SK-N-SH treated with all-trans-retinoic acid at 6 μM for 48 hours (cell line): ENCODE measurements around the gene TMEM30A.

ENCODE experiments used
- ATAC-seq: fragments of 200-7000 bp; cut with Tn5 transposase; 3 replicates; pipeline ENCODE4 v1.9.1; 2020; ENCODE audit warnings: mild to moderate bottlenecking, moderate library complexity
- ARNTL ChIP-seq: fragments of 450-650 bp; formaldehyde crosslinking; IDR thresholded peaks from 2 replicates; pipeline ENCODE4 v1.5.0; 2020; ENCODE audit warnings: low read depth, mild to moderate bottlenecking, moderate library complexity, borderline replicate concordance
- BACH2 ChIP-seq: fragments of 250-450 bp; sonication (Bioruptor Pico); IDR thresholded peaks from 2 replicates; pipeline ENCODE4 v1.9.0; 2021; ENCODE audit warnings: mild to moderate bottlenecking, borderline replicate concordance
- ESRRG ChIP-seq: fragments of 250-450 bp; sonication (Bioruptor Pico); IDR thresholded peaks from 2 replicates; pipeline ENCODE4 v1.6.1; 2021; ENCODE audit warnings: mild to moderate bottlenecking
- GLIS3 ChIP-seq: fragments of 250-450 bp; sonication (Bioruptor Pico); IDR thresholded peaks from 2 replicates; pipeline ENCODE4 v1.5.0; 2020; ENCODE audit warnings: mild to moderate bottlenecking, moderate library complexity
- ISL1 ChIP-seq: fragments of 250-450 bp; sonication (Bioruptor Pico); IDR thresholded peaks from 2 replicates; pipeline ENCODE4 v2.1.2; 2022; ENCODE audit warnings: mild to moderate bottlenecking, moderate library complexity
- OSR1 ChIP-seq: fragments of 250-450 bp; sonication (Bioruptor Pico); IDR thresholded peaks from 2 replicates; pipeline ENCODE4 v1.8.0; 2022; ENCODE audit warnings: moderate library complexity, mild to moderate bottlenecking, inconsistent platforms
- PATZ1 ChIP-seq: fragments of 250-450 bp; sonication (Bioruptor Pico); IDR thresholded peaks from 2 replicates; pipeline ENCODE4 v1.8.0; 2020; ENCODE audit warnings: mild to moderate bottlenecking, moderate library complexity, borderline replicate concordance
- PPARA ChIP-seq: fragments of 250-450 bp; sonication (Bioruptor Pico); IDR thresholded peaks from 2 replicates; pipeline ENCODE4 v1.5.0; 2020; ENCODE audit warnings: mild to moderate bottlenecking, borderline replicate concordance
- RARB ChIP-seq: fragments of 250-450 bp; sonication (Bioruptor Pico); IDR thresholded peaks from 2 replicates; pipeline ENCODE4 v1.8.0; 2021; ENCODE audit warnings: mild to moderate bottlenecking, moderate library complexity
- SNAI2 ChIP-seq: fragments of 250-450 bp; sonication (Bioruptor Pico); IDR thresholded peaks from 2 replicates; pipeline ENCODE4 v1.5.0; 2020; ENCODE audit warnings: mild to moderate bottlenecking, moderate library complexity
- TCF4 ChIP-seq: fragments of 250-450 bp; sonication (Bioruptor Pico); IDR thresholded peaks from 2 replicates; pipeline ENCODE4 v1.8.0; 2021; ENCODE audit warnings: mild to moderate bottlenecking, moderate library complexity, borderline replicate concordance
- TOX ChIP-seq: fragments of 250-450 bp; sonication (Bioruptor Pico); IDR thresholded peaks from 2 replicates; pipeline ENCODE4 v1.8.0; 2021; ENCODE audit warnings: mild to moderate bottlenecking, moderate library complexity, borderline replicate concordance
- TSHZ2 ChIP-seq: fragments of 250-450 bp; sonication (Bioruptor Pico); IDR thresholded peaks from 2 replicates; pipeline ENCODE4 v1.5.0; 2020; ENCODE audit warnings: mild to moderate bottlenecking, moderate library complexity
- ZC3H10 ChIP-seq: fragments of 250-450 bp; sonication (Bioruptor Pico); IDR thresholded peaks from 2 replicates; pipeline ENCODE4 v1.5.1; 2021; ENCODE audit warnings: mild to moderate bottlenecking, moderate library complexity
- ZFP3 ChIP-seq: fragments of 250-450 bp; sonication (Bioruptor Pico); IDR thresholded peaks from 2 replicates; pipeline ENCODE4 v1.5.0; 2020; ENCODE audit warnings: mild to moderate bottlenecking, moderate library complexity
- ZNF70 ChIP-seq: fragments of 450-650 bp; formaldehyde crosslinking; IDR thresholded peaks from 2 replicates; pipeline ENCODE4 v1.5.0; 2020; ENCODE audit warnings: mild to moderate bottlenecking, moderate library complexity
- TF ChIP-seq, protein P1 (sequence below): fragments of 250-450 bp; sonication (Bioruptor Pico); IDR thresholded peaks from 2 replicates; pipeline ENCODE4 v1.5.1; 2020; ENCODE audit warnings: low read depth, mild to moderate bottlenecking, moderate library complexity
- TF ChIP-seq, protein P2 (sequence below): fragments of 250-450 bp; sonication (Bioruptor Pico); IDR thresholded peaks from 2 replicates; pipeline ENCODE4 v1.8.0; 2021; ENCODE audit warnings: low read depth, mild to moderate bottlenecking, moderate library complexity, borderline replicate concordance

Gene TMEM30A

DNA sequence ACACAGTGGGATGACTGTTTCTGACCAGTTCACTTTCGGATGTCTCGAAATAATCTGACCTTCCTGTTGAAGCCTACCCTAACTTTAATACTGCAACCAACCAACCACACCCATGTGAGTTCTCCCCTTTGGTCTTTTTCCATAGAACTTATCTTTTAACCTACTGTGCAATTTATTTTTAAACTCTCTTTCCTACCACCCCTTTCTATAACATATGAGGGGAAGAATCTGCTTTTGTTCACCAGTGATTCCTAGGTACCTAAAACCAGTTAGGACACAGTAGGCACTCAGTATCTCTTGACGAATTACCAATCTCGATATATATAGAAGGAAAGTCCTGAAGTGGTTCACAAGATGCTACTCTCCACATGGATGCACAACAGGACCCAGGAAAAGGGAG is 48.0 kb downstream of the TMEM30A start:
- no peak for TF ChIP-seq PATZ1 (CRISPR knock-in tag)
- TF ChIP-seq ESRRG (CRISPR knock-in tag), result no peak
- TF ChIP-seq TOX (CRISPR knock-in tag), result no peak
- TF ChIP-seq ARNTL (CRISPR knock-in tag), result no peak
- no peak for TF ChIP-seq ISL1 (CRISPR knock-in tag)
- no peak for TF ChIP-seq RARB (CRISPR knock-in tag)
- TF ChIP-seq ZFP3, result no peak
- TF ChIP-seq TCF4 (CRISPR knock-in tag), result no peak
- TF ChIP-seq, protein P1, sequence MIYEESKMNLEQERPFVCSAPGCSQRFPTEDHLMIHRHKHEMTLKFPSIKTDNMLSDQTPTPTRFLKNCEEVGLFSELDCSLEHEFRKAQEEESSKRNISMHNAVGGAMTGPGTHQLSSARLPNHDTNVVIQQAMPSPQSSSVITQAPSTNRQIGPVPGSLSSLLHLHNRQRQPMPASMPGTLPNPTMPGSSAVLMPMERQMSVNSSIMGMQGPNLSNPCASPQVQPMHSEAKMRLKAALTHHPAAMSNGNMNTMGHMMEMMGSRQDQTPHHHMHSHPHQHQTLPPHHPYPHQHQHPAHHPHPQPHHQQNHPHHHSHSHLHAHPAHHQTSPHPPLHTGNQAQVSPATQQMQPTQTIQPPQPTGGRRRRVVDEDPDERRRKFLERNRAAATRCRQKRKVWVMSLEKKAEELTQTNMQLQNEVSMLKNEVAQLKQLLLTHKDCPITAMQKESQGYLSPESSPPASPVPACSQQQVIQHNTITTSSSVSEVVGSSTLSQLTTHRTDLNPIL, result no peak
- TF ChIP-seq SNAI2 (CRISPR knock-in tag), result no peak
- TF ChIP-seq TSHZ2, result no peak
- no peak for TF ChIP-seq PPARA (CRISPR knock-in tag)
- ATAC-seq, result no peak

DNA sequence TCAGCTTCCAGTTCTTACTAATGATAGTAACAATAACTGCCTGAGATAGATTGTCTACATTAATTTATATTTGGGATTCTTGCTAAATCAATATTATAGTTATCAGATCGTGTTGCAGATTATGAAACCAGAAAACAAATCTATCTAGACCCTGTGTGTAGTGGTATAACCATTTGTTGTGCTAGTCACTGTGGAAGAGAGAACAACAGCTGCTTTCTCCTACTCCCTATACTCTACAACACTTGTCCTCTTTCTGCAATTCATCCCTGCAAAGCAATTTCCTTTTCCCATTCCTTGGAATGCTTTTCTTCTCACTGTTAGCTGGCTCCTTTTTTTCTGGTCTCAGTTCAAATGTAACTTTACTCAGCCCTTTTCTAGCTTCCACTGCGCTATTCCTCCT is 49.3 kb downstream of the TMEM30A start:
- TF ChIP-seq RARB (CRISPR knock-in tag) (no peak), TCF4 (CRISPR knock-in tag) (no peak), ZFP3 (no peak), BACH2 (no peak), SNAI2 (CRISPR knock-in tag) (no peak), OSR1 (CRISPR knock-in tag) (no peak), GLIS3 (CRISPR knock-in tag) (no peak), PPARA (CRISPR knock-in tag) (no peak), ZC3H10 (CRISPR knock-in tag) (no peak), TOX (CRISPR knock-in tag) (no peak), TSHZ2 (no peak), ZNF70 (CRISPR knock-in tag) (no peak)
- TF ChIP-seq, protein P2, sequence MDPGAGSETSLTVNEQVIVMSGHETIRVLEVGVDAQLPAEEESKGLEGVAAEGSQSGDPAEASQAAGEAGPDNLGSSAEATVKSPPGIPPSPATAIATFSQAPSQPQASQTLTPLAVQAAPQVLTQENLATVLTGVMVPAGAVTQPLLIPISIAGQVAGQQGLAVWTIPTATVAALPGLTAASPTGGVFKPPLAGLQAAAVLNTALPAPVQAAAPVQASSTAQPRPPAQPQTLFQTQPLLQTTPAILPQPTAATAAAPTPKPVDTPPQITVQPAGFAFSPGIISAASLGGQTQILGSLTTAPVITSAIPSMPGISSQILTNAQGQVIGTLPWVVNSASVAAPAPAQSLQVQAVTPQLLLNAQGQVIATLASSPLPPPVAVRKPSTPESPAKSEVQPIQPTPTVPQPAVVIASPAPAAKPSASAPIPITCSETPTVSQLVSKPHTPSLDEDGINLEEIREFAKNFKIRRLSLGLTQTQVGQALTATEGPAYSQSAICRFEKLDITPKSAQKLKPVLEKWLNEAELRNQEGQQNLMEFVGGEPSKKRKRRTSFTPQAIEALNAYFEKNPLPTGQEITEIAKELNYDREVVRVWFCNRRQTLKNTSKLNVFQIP (CRISPR knock-in tag), result no peak
- TF ChIP-seq, protein P1, result no peak
- TF ChIP-seq, all 23 proteins: peak for 0
- ATAC-seq, result no peak
